NT2/D1 (cell line): ENCODE measurements around the gene SH3BP5.

Experiments used
- DNase-seq: peaks from one replicate; pipeline ENCODE4 v3.0.0-alpha.2; 2011; ENCODE audit warnings: low read depth, low spot score
- H3K27me3 ChIP-seq: 2 replicates; pipeline ENCODE4 v1.6.0; 2011; ENCODE audit warnings: mild to moderate bottlenecking; ENCODE audit not compliant: insufficient read length, insufficient read depth
- H3K36me3 ChIP-seq: 2 replicates; pipeline ENCODE4 v1.6.1; 2011; ENCODE audit warnings: mild to moderate bottlenecking, low read length, mixed read lengths; ENCODE audit not compliant: insufficient read depth, insufficient read length
- H3K4me1 ChIP-seq: 2 replicates; pipeline ENCODE4 v1.5.1; 2011; ENCODE audit not compliant: insufficient read depth, insufficient read length
- H3K4me3 ChIP-seq: 2 replicates; pipeline ENCODE4 v1.5.1; 2011; ENCODE audit warnings: low read depth; ENCODE audit not compliant: insufficient read length
- H3K9ac ChIP-seq: 2 replicates; pipeline ENCODE4 v1.6.0; 2011; ENCODE audit warnings: low read depth; ENCODE audit not compliant: insufficient read length
- H3K9me3 ChIP-seq: 2 replicates; pipeline ENCODE4 v1.5.1; 2011; ENCODE audit warnings: mild to moderate bottlenecking, low read length; ENCODE audit not compliant: insufficient read depth
- SUZ12 ChIP-seq: IDR thresholded peaks from 2 replicates; pipeline ENCODE4 v1.6.1; 2011; ENCODE audit not compliant: insufficient read length, insufficient read depth; ENCODE audit errors: extremely low read depth
- YY1 ChIP-seq: IDR thresholded peaks from 2 replicates; pipeline ENCODE4 v1.6.1; 2011; ENCODE audit not compliant: insufficient read length, insufficient read depth
- ZNF274 ChIP-seq: IDR thresholded peaks from 2 replicates; pipeline ENCODE4 v1.6.1; 2011; ENCODE audit warnings: mild to moderate bottlenecking, low read depth, low read length

Gene SH3BP5

DNA sequence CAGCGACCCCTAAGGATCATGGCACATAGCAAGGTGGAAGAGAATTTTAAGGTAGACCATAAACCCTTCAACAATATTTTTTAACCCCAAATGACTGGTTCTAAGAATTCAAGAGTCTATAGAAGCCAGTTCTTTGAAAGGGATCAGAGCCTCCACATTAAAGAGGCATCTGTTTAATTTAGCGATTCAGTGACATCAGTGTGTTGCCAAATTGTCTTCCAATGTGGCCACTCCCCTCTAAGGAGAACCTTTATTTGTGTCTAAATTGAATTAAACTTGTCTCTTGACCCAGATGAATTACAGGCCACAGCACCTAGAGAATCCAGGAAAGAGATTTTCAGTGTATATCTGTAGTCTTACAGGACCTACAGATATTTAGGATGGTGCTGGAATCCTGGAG lies 6.6 kb upstream of the SH3BP5 start:
- no peak overlapping the region for H3K4me3 ChIP-seq
- no peak overlapping the region for H3K9ac ChIP-seq
- no peaks in the 10 kb centered on the region for H3K9me3 ChIP-seq
- no peaks in the 10 kb centered on the region for H3K36me3 ChIP-seq
- H3K27me3 ChIP-seq, result no peaks in the 10 kb centered on the region
- no peak for DNase-seq
- TF ChIP-seq ZNF274 (no peak), SUZ12 (no peak), YY1 (no peak)
- H3K4me1 ChIP-seq, result no peaks in the 10 kb centered on the region

GRCh38 chr3:15337963-15338362 lies 5.6 kb upstream of the SH3BP5 start:
- H3K36me3 ChIP-seq, result no peaks in the 10 kb centered on the region
- H3K4me3 ChIP-seq, result no peak overlapping the region
- no peak for DNase-seq
- H3K27me3 ChIP-seq, result peaks cover 9% of the 10 kb centered on the region
- TF ChIP-seq YY1 (no peak), ZNF274 (no peak), SUZ12 (no peak)
- H3K9ac ChIP-seq, result no peak overlapping the region
- no peaks in the 10 kb centered on the region for H3K4me1 ChIP-seq
- H3K9me3 ChIP-seq, result no peaks in the 10 kb centered on the region

DNA sequence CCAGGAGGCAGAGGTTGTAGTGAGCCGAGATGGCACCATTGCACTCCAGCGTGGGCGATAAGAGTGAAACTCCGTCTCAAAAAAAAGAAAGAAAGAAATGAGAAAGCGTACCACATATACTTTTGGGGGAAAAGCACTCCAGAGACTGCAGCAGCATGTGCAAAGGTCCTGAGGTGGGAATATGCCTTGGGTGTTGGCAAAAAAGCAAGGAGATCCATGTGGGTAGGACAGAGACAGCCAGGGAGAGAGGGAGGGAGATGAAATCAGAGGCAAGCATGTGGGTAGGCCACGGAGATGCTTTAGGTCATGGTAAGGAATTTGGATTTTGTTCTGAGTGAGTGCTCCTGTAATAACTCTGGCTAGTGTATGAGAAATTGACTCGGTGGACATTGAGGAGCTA lies 3.7 kb upstream of the SH3BP5 start:
- H3K4me3 ChIP-seq, result no peak overlapping the region
- no peak for DNase-seq
- TF ChIP-seq SUZ12 (no peak), ZNF274 (no peak), YY1 (no peak)
- no peaks in the 10 kb centered on the region for H3K9me3 ChIP-seq
- no peaks in the 10 kb centered on the region for H3K36me3 ChIP-seq
- H3K4me1 ChIP-seq, result peaks cover 3% of the 10 kb centered on the region
- H3K27me3 ChIP-seq, result peaks cover 25% of the 10 kb centered on the region
- H3K9ac ChIP-seq, result no peak overlapping the region

GRCh38 chr3:15333956-15334263 lies 1.5 kb upstream of the SH3BP5 start:
- H3K4me1 ChIP-seq, result peaks cover 3% of the 10 kb centered on the region
- no peak for DNase-seq
- H3K9ac ChIP-seq, result no peak overlapping the region
- TF ChIP-seq SUZ12, result no peak
- H3K27me3 ChIP-seq, result peaks cover 29% of the 10 kb centered on the region
- H3K4me3 ChIP-seq, result no peak overlapping the region
- H3K36me3 ChIP-seq, result peaks cover 14% of the 10 kb centered on the region
- H3K9me3 ChIP-seq, result no peaks in the 10 kb centered on the region

- TF ChIP-seq YY1 (no peak), SUZ12 (no peak), ZNF274 (no peak)
- DNase-seq, result no peak
These were observed 941 bp upstream of the SH3BP5 start for GRCh38 chr3:15333099-15333955.

DNA sequence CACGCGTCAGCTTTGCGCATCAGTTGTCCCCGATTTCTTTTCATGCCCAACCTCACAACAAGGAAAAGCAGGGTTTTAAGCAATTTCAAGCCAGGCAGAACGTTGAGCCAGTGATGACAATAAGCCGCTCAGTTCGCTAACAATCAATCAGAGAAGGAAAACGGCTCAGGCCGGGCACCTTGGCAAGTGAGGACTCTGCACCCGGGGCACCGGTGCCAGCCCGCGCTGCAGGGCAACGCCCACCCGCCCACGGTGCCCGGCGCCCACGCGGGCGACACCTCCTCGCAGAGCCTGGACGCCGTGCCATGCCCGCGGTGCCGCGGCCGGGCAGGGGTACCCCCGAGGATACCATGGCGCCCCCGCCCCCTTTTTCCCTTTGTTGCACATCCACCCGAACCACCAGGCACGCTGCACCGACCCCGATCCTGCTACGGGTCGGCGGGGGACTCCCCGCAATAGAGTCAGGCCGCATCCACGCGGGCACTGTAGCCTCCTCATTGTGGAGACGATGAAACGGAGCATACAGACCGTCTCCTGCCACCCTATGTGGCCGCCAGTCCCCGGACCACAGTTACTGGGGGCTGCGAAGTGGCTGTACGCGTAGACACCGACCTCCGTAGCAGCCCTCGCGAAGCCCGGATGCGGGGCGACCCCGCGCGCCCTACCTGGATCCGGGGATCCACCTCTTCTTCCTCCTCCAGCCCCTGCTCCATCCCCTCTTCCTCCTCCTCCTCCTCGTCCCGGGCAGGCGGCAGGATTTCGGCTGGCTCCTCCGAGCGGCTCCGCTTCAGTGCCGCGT lies 581 bp downstream of the SH3BP5 start:
- Histone ChIP-seq H3K9me3 (no peaks in the 10 kb centered on the region), H3K36me3 (peaks cover 30% of the 10 kb centered on the region), H3K27me3 (peaks cover 29% of the 10 kb centered on the region), H3K4me3 (peak overlapping the region; percentile 96), H3K9ac (peak overlapping the region; percentile 94), H3K4me1 (peaks cover 6% of the 10 kb centered on the region)
- DNase-seq, result no peak
- TF ChIP-seq YY1 (no peak), ZNF274 (no peak), SUZ12 (no peak)

More at GRCh38 chr3:15333099-15333955, 941 bp upstream of the SH3BP5 start:
- Histone ChIP-seq H3K4me1 (peaks cover 3% of the 10 kb centered on the region), H3K9ac (peak overlapping the region; percentile 94), H3K27me3 (peaks cover 29% of the 10 kb centered on the region), H3K9me3 (no peaks in the 10 kb centered on the region), H3K4me3 (peak overlapping the region; percentile 96), H3K36me3 (peaks cover 20% of the 10 kb centered on the region)

GRCh38 chr3:15331072-15331605 lies 1.2 kb downstream of the SH3BP5 start:
- peaks cover 29% of the 10 kb centered on the region for H3K27me3 ChIP-seq
- DNase-seq, result no peak
- peak overlapping the region; percentile 96 for H3K4me3 ChIP-seq
- TF ChIP-seq YY1 (no peak), ZNF274 (no peak), SUZ12 (no peak)
- no peaks in the 10 kb centered on the region for H3K9me3 ChIP-seq
- peak overlapping the region; percentile 94 for H3K9ac ChIP-seq
- peaks cover 6% of the 10 kb centered on the region for H3K4me1 ChIP-seq
- H3K36me3 ChIP-seq, result peaks cover 34% of the 10 kb centered on the region
